Glutamatergic neuron (in vitro differentiated cells): ENCODE data around the gene EFHD2. TPM values are rescaled to one million over a fixed set of nuclear protein-coding genes. Genes with fewer than 3 reads are reported as not detected.

Source experiments
- DNase-seq: peaks from one replicate; pipeline ENCODE4 v3.0.0; 2022
- H3K27ac Mint-ChIP-seq: one replicate; pipeline ENCODE4 v1.8.0; 2020; ENCODE audit warnings: mild to moderate bottlenecking, mixed read lengths, inconsistent platforms; ENCODE audit not compliant: unreplicated experiment
- H3K27me3 Mint-ChIP-seq: one replicate; pipeline ENCODE4 v1.8.0; 2020; ENCODE audit warnings: mild to moderate bottlenecking, moderate library complexity, mixed read lengths, inconsistent platforms; ENCODE audit not compliant: unreplicated experiment
- H3K36me3 Mint-ChIP-seq: one replicate; pipeline ENCODE4 v1.8.0; 2020; ENCODE audit warnings: mild to moderate bottlenecking, mixed read lengths, inconsistent platforms; ENCODE audit not compliant: unreplicated experiment
- H3K4me1 Mint-ChIP-seq: one replicate; pipeline ENCODE4 v1.8.0; 2020; ENCODE audit warnings: mild to moderate bottlenecking, low read depth, mixed read lengths, inconsistent platforms; ENCODE audit not compliant: unreplicated experiment
- H3K4me3 Mint-ChIP-seq: one replicate; pipeline ENCODE4 v1.8.0; 2020; ENCODE audit warnings: mild to moderate bottlenecking, mixed read lengths, inconsistent platforms; ENCODE audit not compliant: unreplicated experiment
- H3K9me3 Mint-ChIP-seq: one replicate; pipeline ENCODE4 v1.8.0; 2020; ENCODE audit warnings: mild to moderate bottlenecking, moderate library complexity, mixed read lengths, inconsistent platforms; ENCODE audit not compliant: unreplicated experiment
- total RNA-seq: library from RNA; stranded (reverse); fragmentation: NEBNext Ultra II Directional; extraction: Animal tissue kit (Norgen Biotek cat#: 25700); gene quantifications from one replicate; pipeline ENCODE4 v1.2.1, GENCODE V29; 2021; ENCODE audit not compliant: unreplicated experiment
- TF ChIP-seq, protein P1 (sequence below): fragments of 200-600 bp; sonication (generic); IDR thresholded peaks from one replicate; pipeline ENCODE4 v1.5.0; 2021; ENCODE audit not compliant: partially characterized antibody, unreplicated experiment

The EFHD2 gene
- total RNA-seq, 1 donor from 2014 or later = 2.6 TPM

DNA sequence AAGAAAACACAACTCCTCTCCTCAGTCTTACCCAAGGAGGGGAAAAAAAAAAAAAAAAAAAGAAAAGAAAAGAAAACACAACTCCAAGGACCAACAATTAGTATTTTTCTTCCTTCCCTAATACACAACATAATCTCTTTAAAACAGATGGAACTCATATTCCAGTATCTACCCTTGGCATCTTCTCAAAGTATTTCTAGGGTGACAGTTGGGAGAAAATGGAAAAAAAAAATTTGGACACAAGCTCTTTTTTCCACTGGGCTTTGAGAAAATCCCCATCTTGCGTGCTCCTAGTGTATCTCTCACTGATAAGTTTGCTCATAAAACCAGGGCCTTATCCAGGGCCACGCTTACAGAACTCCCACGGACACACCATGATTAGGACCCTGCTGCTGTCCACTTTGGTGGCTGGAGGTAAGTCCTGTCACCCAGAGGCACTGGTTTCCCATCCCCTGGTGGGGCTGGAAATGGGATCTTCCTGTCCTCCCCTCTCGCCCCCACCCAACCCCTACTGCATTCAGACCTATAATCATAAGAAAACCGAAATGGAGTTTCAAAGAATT lies 66.1 kb downstream of the EFHD2 start, which contains the start of gene CELA2B:
Gene CELA2B, plus strand, starts transcription at position 353 of the 563 bp plus-strand sequence. Its CDS starts 22 bp downstream, at position 375.
- peaks cover 10% of the 10 kb centered on the region for H3K36me3 Mint-ChIP-seq
- no peak within 1 kb of the TSS for H3K27ac Mint-ChIP-seq
- TF ChIP-seq, protein P1, sequence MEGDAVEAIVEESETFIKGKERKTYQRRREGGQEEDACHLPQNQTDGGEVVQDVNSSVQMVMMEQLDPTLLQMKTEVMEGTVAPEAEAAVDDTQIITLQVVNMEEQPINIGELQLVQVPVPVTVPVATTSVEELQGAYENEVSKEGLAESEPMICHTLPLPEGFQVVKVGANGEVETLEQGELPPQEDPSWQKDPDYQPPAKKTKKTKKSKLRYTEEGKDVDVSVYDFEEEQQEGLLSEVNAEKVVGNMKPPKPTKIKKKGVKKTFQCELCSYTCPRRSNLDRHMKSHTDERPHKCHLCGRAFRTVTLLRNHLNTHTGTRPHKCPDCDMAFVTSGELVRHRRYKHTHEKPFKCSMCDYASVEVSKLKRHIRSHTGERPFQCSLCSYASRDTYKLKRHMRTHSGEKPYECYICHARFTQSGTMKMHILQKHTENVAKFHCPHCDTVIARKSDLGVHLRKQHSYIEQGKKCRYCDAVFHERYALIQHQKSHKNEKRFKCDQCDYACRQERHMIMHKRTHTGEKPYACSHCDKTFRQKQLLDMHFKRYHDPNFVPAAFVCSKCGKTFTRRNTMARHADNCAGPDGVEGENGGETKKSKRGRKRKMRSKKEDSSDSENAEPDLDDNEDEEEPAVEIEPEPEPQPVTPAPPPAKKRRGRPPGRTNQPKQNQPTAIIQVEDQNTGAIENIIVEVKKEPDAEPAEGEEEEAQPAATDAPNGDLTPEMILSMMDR = no peak
- no peak within 1 kb of the TSS for H3K4me3 Mint-ChIP-seq
- peaks cover 4% of the 10 kb centered on the region for H3K9me3 Mint-ChIP-seq
- DNase-seq = no peak
- peaks cover 8% of the 10 kb centered on the region for H3K27me3 Mint-ChIP-seq
- H3K4me1 Mint-ChIP-seq = no peaks in the 10 kb centered on the region

DNA sequence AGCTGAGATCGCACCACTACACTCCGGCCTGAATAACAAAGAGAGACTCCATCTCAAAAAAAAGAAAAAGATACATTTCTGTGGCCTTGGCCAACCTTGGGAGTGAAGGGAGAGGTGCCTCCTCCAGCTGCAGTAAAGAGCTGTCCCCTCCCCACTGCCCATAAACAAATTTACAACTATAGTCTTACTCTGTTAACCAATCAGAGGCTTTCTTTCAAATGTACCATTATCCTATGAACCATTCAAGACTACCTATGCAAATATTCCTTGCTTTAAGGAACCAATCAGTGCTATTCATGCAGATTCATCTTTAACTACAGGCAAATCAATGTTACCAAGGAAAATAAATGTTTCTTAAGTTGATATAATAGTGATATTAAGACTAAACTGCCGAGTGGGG lies 67.2 kb downstream of the EFHD2 start:
- Mint-ChIP-seq H3K4me3 (no peak overlapping the region), H3K27me3 (peaks cover 8% of the 10 kb centered on the region), H3K27ac (no peak overlapping the region), H3K9me3 (peaks cover 4% of the 10 kb centered on the region), H3K4me1 (no peaks in the 10 kb centered on the region), H3K36me3 (peaks cover 10% of the 10 kb centered on the region)
- DNase-seq = no peak
- TF ChIP-seq, protein P1 = no peak

DNA sequence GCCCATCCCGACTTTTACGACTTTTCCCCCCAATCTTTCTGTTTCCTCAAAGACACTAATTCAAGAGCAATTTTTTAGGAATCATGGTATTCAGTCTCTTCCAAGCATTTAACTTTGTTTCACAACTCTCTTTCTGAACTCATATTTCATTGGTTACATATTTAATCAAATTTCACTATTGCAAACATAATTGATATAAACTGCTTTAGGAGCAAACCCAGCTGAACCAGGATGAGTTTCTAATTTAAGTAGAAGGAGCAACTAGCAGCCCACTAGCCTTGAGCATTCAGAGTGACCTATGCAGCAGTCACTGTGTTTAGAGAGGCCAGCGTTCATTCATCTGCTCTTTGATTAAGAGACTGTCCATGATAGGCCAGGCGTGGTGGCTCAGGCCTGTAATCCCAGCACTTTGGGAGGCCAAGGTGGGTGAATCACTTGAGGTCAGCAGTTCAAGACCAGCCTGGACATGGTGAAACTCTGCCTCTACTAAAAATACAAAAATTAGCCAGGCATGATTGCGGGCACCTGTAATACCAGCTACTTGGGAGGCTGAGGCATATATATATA lies 68.0 kb downstream of the EFHD2 start:
- Mint-ChIP-seq H3K27ac (no peak overlapping the region), H3K9me3 (peaks cover 4% of the 10 kb centered on the region), H3K27me3 (peaks cover 8% of the 10 kb centered on the region), H3K36me3 (peaks cover 10% of the 10 kb centered on the region), H3K4me1 (no peaks in the 10 kb centered on the region), H3K4me3 (no peak overlapping the region)
- TF ChIP-seq, protein P1 = no peak
- DNase-seq = no peak

Other genes starting within 250 kb of the EFHD2 start
- gene FHAD1, start 162.7 kb upstream of the EFHD2 start, total RNA-seq = not detected
- not detected for gene CTRC, start 28.6 kb downstream of the EFHD2 start, total RNA-seq
- not detected for gene CELA2A, start 46.8 kb downstream of the EFHD2 start, total RNA-seq
- gene CELA2B, start 66.2 kb downstream of the EFHD2 start, total RNA-seq = not detected
- 12.8 TPM for gene CASP9, start 114.3 kb downstream of the EFHD2 start, total RNA-seq
- 32.5 TPM for gene DNAJC16, start 117.0 kb downstream of the EFHD2 start, total RNA-seq
- 0.22 TPM for gene AGMAT, start 175.2 kb downstream of the EFHD2 start, total RNA-seq
- 29.6 TPM for gene DDI2, start 207.6 kb downstream of the EFHD2 start, total RNA-seq